ENCODE results near the gene ITPA.

The ITPA gene

GRCh38 chr20:3247638-3248037 lies 38.3 kb downstream of the ITPA start:
- DNase-seq, result no peak

DNA sequence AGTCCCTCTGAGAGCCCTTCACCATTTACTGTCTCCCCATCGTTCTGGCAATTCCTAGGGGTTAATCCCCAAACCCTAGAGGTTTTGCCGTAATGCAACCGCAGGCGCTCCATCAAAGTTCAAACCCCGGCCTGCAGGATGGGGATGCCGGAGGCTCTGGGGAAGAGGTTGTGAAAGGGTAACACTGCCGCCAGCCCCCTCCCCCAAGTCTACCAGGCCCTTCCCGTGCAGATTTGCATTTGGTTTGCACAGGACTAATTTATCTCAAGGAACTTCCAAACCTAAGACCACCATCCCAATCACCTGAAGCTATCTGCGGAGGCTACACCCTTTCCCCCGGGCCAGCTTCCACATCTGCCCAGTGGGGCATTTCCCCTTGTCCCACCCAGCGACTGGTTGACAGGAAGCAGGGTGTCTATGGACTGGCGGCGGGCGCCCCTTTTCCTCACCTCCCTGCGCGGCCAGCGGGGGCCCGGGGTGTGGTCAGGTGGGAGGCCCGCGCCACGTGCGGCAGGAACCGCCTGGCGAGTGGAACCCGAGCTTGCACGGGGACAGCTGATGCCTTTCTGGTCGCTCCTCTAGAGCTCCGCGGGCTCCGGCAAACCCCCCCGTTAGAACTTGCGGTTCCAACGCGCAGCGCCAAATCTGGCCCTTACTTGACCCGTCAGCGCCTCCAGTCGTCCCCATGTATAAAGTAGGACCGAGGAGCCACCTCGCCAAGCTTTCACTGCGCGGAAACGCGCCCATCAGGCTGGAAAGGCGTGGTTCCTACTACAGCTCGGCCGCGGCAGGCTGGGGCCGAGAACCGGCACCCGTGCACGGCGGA lies 39.1 kb downstream of the ITPA start:
- DNase-seq, result peak; percentile 35

GRCh38 chr20:3248993-3249347 lies 39.7 kb downstream of the ITPA start:
- no peak for DNase-seq

DNA sequence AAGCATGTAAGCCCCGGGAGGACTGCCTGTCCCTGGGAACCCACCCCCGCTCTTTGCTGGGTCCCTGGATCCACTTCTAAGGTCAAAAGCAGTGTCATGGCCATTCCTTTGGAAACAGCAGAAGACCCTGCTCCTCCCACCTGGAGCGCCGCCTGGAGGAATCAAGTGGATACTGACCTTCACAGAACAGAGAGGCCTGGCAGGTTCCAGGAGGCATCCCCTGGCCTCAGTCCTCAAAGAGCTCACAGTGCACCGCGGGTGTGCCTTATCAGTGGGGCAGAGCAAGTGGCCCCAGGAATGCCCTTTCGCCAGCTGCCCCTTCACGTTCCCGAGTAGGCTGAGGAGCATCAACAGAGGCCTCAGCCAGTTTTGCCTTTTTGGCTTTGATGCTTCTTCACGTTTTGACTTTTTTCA lies 40.8 kb downstream of the ITPA start:
- no peak for DNase-seq

DNA sequence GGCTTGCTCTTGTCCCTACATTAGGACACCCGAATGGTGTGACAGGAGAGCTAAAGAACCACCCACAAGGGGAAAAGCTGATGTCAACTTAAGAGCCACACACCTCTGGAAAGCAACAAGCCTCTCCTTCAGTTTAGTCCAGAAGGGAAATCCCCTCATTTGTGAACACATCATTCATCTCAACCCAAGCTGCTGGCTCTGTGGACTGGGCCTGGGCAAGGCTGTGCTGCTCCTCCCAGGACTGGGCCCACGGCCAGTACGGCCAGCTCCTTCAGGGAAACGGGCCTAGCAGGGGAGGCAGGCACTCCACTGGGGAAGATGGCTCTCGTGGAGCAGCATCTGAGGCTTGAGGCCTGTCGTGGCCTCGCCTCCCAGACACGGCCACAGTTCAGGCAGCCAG lies 42.5 kb downstream of the ITPA start:
- no peak for DNase-seq

- no peak for DNase-seq
These were observed 46.4 kb downstream of the ITPA start for GRCh38 chr20:3255728-3256127.

DNA sequence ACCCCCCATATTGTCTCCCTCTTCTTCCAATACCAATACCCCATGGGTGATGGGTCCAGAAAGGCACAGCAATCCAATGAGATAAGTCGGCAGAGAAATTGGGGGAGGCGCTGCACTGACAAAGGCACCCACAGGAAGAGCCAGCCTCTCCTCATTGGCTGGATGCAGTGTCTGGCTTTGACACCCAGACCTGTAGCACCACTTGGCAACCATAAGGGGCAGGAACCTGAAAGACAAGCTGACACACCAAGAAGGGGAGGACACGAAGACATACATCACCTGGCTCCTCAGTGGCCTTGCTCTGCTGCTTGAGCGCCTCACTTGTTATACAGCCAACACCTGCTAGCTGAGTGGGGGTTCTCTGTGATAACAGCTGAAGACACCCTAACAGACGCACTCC lies 49.1 kb downstream of the ITPA start:
- no peak for DNase-seq

DNA sequence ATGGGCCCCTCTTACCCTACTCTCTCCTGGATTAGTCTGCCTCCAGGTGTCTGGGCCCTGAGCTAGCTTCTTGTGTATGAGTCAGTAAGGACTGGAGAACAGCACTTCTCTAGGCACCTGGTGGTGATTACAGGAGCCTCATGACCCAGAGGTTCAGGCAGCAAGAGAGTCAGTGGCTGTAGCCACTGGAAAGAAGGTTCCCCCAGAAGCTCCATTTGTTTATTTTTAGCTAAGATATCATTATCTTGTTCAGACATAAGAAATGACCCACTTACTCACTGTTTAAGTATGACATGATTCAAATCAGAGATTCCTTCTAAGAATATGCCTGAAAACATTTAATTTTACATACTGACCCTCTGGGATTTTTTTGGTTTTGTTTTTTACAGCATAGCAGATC lies 53.3 kb downstream of the ITPA start:
- DNase-seq, result no peak

GRCh38 chr20:3270051-3270450 lies 60.8 kb downstream of the ITPA start:
- no peak for DNase-seq

GRCh38 chr20:3273371-3273770 lies 64.1 kb downstream of the ITPA start:
- DNase-seq, result no peak
